GM18520 (cell line): ENCODE measurements around the gene CNKSR1.
"Not testable (repeated sequence)": the region's sequence is repeated elsewhere in the genome, so short reads cannot be mapped to it uniquely, and the experiment has no call there.

ENCODE experiments used
- ATAC-seq: cut with Tn5 transposase; IDR thresholded peaks from one replicate; pipeline ENCODE4 v1.9.1; 2021; ENCODE audit not compliant: unreplicated experiment

The CNKSR1 gene

DNA sequence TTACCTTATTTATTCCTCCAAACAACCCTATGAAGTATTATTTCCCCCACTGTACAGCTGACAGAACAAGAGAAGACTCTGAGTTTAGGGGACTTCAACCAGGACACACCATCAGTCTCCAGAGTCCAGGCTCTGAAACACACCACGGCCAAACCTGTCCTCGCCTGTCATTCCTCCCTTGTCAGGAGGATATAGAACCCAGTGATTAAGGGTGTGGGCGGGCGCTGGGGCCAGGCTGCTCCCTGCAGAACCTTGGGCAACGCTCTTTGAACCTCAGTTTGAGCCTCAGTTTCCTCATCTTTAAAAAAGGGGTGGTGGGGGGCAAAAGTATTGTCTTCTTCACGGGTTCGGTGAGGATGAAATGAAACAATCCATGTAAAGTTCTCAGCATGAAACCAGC is 47.3 kb downstream of the CNKSR1 start:
- no peak for ATAC-seq

DNA sequence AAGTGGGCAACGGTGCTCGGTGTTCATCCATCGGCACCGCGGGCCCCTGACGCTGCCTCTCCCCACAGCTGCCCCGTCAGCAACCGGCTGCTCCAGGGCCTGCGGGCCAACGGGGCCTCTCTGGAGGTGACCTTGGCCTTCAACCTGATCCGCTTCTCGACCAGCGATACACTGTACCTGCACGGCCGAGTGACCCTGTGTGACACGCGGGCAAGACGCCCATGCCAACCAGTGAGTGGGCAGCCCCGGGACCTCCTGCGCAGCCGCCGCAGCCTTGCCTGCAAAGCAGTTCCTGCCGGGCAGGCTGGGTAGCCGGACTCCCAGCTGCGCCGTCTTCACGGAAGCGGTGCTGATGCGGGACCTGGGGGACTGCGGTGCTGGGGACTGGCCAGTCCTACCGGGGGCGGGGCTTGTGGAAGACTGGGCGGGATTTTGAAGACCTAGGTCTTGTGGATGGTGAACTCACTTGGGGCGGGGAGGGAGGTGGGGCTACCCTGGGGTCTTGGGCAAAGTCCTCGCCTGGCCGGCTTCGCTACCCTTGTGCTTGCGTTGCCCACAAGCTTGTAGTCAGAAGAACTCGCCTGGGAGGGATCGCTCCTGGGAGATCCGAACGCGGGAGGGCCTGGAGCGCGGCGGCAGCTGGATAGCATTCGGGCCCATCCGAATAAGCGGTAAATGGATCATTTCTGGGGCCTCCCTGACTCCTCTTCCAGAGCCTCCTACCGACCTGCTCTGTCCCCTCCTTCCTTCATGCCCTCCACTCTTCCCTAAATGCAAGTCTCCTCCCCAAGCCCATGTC is 47.9 kb downstream of the CNKSR1 start:
- no peak for ATAC-seq

DNA sequence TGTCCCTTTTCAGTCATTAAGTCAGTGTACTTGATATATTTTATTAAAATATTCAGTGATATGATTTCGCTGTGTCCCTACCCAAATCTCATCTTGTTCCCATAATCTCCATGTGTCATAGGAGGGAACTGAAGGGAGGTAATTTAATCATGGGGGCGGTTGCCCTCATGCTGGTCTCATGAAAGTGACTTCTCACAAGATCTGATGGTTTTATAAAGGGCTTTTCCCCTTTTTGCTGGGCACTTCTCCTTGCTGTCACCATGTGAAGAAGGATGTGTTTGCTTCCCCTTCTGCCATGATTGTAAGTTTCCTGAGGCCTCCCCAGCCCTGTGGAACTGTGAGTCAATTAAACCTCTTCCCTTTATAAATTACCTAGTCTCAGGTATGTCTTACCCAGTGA is 53.4 kb downstream of the CNKSR1 start:
- ATAC-seq = not testable (repeated sequence)

DNA sequence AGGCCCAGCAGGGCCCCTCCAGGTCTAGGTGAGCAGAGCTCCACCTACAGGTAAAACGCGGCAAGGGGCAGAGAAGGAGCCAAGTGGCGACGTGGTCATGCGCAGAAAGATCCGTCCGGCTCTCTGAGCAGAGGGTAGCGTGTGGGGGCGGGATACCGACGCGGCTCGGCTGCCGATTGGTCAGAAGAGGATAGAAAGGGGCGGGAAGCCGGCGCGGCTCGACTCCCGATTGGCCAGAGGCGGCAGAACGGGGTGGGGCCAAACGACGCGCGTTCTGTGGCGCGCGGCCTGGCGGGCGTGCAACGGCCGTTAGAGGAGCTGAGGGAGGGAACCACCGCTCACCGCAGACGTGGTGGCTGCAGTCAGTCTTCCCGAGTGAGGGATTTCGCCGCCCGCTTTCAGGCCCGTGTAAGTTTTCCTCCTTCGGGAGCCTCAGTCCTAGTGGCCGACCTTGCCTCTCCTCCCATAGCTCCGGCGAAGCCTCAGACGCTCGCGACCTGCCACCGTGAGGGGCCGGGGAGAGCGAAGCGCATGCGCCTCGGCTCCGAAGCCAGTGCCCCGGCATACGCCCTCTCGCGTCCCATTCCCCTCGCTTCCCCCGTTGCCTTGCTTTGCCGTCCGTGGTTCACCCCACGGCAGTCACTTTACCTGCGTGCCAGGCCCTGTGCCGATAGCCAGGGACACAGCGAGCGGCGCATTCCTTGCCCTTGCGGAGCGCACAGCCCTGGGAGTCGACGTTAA is 56.8 kb downstream of the CNKSR1 start, which contains the start of gene CEP85:
Gene CEP85, plus strand, starts transcription at position 298 of the 741 bp plus-strand sequence. CDS start 5,584 bp downstream, outside the sequence.
- peak; percentile 87 for ATAC-seq

DNA sequence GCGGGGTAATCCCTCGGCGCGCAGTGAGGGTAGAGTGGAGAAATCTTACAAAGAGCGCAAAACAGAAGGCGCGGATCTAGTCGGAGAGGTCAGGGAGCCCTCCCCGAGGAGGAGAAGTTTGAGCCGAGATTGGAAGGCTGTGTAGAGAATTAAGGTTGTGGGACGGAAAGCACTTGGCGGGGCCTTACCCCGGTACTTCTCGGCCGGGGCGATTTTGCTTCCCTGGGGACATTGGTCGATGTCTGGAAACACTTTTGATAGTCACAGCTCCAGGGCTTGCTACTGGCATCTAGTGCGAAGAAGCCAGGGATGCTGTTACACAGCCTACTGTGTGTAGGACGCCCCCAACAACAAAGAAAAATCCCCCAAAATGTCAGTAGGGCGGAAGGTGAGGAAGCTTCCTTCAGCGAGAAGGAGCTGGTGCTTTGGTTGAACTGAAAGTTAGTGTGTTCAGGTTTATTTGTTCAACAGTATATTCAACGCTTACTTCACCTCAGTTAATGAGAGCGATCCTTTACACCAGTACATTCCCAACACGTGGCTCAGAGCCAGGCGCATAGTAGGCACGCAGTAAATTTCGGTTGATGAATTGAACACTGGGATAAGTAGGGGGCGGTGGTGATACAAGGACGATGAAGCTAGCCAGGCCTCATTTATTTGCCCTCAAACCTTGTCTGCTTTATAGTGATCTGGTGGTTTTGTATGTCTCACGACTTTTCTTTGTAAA is 57.5 kb downstream of the CNKSR1 start:
- no peak for ATAC-seq

DNA sequence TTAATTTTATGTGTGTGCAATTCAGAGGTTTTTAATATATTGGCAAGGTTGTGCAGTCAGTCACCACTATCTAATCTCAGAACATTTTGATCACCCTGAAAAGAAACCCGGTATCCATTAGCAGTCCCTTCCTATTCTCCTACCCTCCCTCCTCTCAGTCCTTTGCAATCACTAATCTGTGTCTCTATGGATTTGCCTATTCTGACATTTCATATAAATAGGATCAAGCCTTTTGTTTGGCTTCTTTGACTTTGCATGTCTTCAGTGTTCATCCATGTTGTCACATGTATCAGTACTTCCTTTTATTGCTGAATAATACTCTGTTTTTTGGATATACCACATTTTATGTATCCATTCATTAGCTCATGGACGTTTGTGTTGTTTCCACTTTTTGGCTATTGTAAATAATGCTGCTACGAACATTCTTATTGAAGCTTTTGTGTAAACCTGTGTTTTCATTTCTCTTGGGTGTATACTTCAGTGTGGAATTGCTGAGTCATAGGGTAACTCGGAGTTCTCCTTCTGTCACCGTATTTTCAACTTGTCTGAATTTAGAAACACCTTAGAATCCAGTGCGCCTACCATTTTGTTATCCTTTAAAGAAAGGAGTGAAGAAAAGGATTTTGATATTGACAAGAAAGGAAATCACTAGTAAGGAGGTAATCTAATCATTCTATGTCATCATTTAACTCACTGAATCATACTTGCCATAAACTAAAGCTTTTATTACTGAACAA is 60.1 kb downstream of the CNKSR1 start:
- no peak for ATAC-seq
